HG02588 (cell line): ENCODE measurements around the gene ABHD6.
"Not testable (repeated sequence)": the region's sequence is repeated elsewhere in the genome, so short reads cannot be mapped to it uniquely, and the experiment has no call there.

Experiments used
- ATAC-seq: cut with Tn5 transposase; IDR thresholded peaks from one replicate; pipeline ENCODE4 v1.9.1; 2021; ENCODE audit warnings: mild to moderate bottlenecking, moderate library complexity; ENCODE audit not compliant: unreplicated experiment

The ABHD6 gene

DNA sequence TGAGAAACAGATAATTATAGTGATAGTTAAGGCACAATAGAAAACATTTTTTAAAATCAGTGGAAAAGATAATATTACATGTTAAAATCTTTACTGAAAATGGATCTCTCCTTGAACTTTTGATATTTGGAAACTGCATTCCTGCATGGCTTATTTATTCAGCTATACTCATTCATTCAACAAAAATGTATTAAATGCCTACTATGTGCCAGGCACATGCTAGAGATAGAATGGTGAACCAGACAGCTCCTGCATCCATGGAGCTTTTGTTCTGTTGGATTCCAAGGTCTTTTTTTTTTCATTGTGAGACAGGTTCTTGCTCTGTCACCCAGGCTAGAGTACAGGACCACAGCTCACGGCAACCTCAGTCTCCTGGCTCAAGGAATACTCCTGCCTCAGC, 99.6 kb downstream of the ABHD6 start:
- ATAC-seq, result no peak

DNA sequence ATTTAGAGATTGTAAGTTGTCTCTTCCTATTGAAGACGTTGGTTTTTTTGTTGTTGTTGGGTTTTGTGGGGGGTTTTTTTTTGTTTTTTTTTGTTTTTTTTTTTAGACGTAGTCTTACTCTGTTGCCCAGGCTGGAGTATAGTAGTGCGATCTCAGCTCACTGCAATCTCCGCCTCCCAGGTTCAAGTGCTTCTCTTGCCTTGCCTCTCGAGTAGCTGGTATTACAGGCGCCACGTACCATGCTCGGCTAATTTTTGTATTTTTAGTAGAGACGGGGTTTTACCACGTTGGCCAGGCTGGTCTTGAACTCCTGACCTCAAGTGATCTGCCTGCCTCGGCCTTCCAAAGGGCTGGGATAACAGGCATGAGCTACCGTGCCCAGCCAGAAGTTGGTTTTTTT, 101.6 kb downstream of the ABHD6 start:
- ATAC-seq, result not testable (repeated sequence)

DNA sequence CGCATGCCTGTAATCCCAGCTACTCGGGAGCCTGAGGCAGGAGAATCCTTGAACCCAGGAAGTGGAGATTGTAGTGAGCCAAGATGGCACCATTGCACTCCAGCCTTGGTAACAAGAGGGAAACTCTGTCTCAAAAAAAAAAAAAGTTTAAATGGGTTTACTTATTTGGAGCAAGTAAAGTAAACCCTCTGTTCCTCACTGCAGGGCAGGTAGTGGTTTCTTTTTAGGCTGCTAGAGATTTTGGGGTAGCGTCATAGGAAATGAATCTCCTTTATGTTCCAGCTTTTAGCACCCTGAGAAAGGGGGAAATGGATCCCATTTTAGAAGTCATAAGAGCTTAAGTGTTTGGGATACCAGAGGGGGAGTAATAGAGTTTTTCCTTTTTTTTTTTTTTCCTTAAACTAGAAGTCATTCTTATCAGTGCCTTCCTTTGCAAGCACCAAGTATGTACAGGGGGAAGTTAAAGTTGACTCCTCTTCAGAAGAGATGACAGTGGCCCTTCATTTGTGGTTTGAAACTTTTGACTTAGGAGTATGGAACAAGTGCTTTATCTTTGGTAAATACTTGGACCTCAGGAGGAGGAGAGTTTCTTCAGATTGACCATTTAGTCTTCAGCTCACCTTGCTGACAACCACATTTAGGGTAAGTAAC, 103.1 kb downstream of the ABHD6 start:
- ATAC-seq, result no peak

DNA sequence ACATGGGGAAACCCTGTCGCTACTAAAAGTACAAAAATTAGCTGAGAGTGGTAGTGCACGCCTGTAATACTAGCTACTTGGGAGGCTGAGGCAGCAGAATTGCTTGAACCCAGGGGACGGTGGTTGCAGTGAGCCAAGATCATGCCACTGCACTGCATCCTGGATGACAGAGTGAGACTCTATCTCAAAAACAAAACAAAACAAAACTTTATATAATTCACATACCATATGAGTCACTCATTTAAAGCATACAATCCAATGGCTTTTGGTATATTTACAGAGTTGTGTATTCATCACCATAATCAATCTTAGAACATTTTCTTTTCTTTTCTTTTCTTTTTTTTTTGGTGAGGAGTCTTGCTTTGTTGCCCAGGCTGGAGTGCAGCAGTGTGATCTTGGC, 103.8 kb downstream of the ABHD6 start:
- no peak for ATAC-seq

DNA sequence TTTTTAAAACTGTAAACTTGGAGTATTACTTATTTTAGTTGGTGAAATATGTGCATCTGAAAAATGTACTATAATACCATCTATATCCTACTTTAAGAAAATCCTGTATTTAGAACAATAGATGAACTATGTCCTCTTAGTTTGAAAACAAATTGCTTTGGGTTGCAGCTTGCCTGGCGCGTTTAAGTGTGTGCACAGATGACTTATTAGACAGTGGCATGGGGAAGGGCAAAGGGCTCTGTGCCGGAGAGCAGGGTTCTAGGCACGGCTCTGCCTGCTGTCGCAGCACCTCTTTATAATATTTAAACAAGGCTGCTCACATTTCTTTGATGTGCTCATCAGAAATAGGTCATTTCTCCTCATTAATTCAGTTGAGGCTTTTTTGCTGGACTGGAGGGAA, 105.1 kb downstream of the ABHD6 start:
- no peak for ATAC-seq
